Endothelial cell of umbilical vein (primary cell): ENCODE results near the gene GBP3. TPM values are rescaled to one million over a fixed set of nuclear protein-coding genes. Genes with fewer than 3 reads are reported as not detected.
A peak's percentile ranks its signal among the peaks of the same experiment; 100 is the strongest.

Experiments
- BruUV-seq: library from RNA; stranded (reverse); fragments of 400-500 nt; replicated peaks from 2 replicates; lab custom pipeline; 2021; lab: Mats Ljungman, UMichigan
- CTCF ChIA-PET: fragments of 300-600, 350-600 bp; sonication (Branson Sonifier 250); formaldehyde crosslinking; loops from one replicate; lab custom pipeline; 2021; ENCODE audit warnings: antibody characterized with exemption, inconsistent platforms; lab: Charles Lee
- POLR2A ChIA-PET: fragments of 300-600, 350-600 bp; sonication (Branson Sonifier 250); formaldehyde crosslinking; loops from one replicate; lab custom pipeline; 2021; ENCODE audit warnings: antibody characterized with exemption, inconsistent platforms; lab: Charles Lee
- DNase-seq: peaks from one replicate; pipeline ENCODE4 v3.0.0-alpha.2; 2011; ENCODE audit warnings: low read depth, low spot score
- FAIRE-seq: peaks from 2 replicates; lab custom pipeline; 2011; peaks lifted over from hg19 to GRCh38; lab: Jason Lieb, UNC
- H2AFZ ChIP-seq: 2 replicates; pipeline ENCODE4 v1.6.0; 2012; ENCODE audit warnings: low read depth, low read length, control low read depth, inconsistent platforms
- H3K27ac ChIP-seq: 2 replicates; pipeline ENCODE4 v1.5.1; 2011; ENCODE audit warnings: low read depth, mild to moderate bottlenecking, control low read depth, low read length, moderate library complexity; ENCODE audit not compliant: insufficient read depth
- H3K27me3 ChIP-seq, 2 experiments: 2 replicates each; pipeline versions ENCODE4 v1.6.0 to v1.6.1; 2011; ENCODE audit warnings: low read length in 2 of 2, mixed read lengths in 1 of 2; ENCODE audit not compliant: control insufficient read depth in 2 of 2, insufficient read depth in 2 of 2
- H3K36me3 ChIP-seq, 2 experiments: 2 replicates in 1 of 2; 3 replicates in 1 of 2; pipeline ENCODE4 v1.5.1; 2011; ENCODE audit warnings: low read length in 2 of 2, mild to moderate bottlenecking in 1 of 2, moderate library complexity in 1 of 2; ENCODE audit not compliant: control insufficient read depth in 2 of 2, insufficient read depth in 2 of 2; ENCODE audit errors: extremely low read depth in 1 of 2
- H3K4me1 ChIP-seq: 3 replicates; pipeline ENCODE4 v1.5.1; 2011; ENCODE audit warnings: mild to moderate bottlenecking, low read length; ENCODE audit not compliant: control insufficient read depth, insufficient read depth; ENCODE audit errors: extremely low read depth
- H3K4me2 ChIP-seq: 2 replicates; pipeline ENCODE4 v1.6.1; 2011; ENCODE audit warnings: low read length, control low read depth, mixed read lengths; ENCODE audit not compliant: insufficient read depth
- H3K4me3 ChIP-seq, 3 experiments: fragments of 200-600 bp in 1 of 3; sonication (generic), shearing (Covaris generic) in 1 of 3; replicated peaks in 1 of 3; 2 replicates each; pipeline ENCODE4 v1.5.1; 2011 to 2016; ENCODE audit warnings: control low read depth in 3 of 3, low read length in 3 of 3, mild to moderate bottlenecking in 2 of 3, inconsistent platforms in 1 of 3, low read depth in 1 of 3, moderate library complexity in 1 of 3; ENCODE audit not compliant: insufficient read depth in 1 of 3
- H3K79me2 ChIP-seq: 2 replicates; pipeline ENCODE4 v1.6.0; 2012; ENCODE audit warnings: low read length, inconsistent platforms; ENCODE audit not compliant: control insufficient read depth, insufficient read depth
- H3K9ac ChIP-seq: replicated peaks from 2 replicates; pipeline ENCODE3; 2011; ENCODE audit warnings: low read length, control low read depth; ENCODE audit not compliant: insufficient read depth; ENCODE audit errors: extremely low read depth
- H3K9me1 ChIP-seq: replicated peaks from 3 replicates; pipeline ENCODE4 v1.6.0; 2011; ENCODE audit warnings: mild to moderate bottlenecking, low read length; ENCODE audit not compliant: control insufficient read depth, insufficient read depth; ENCODE audit errors: extremely low read depth
- H3K9me3 ChIP-seq: replicated peaks from 2 replicates; pipeline ENCODE4 v1.5.1; 2012; ENCODE audit warnings: low read length, inconsistent platforms; ENCODE audit not compliant: control insufficient read depth, insufficient read depth
- H4K20me1 ChIP-seq: replicated peaks from 2 replicates; pipeline ENCODE3; 2011; ENCODE audit warnings: mild to moderate bottlenecking, low read length; ENCODE audit not compliant: control insufficient read depth, insufficient read depth; ENCODE audit errors: extremely low read depth
- EZH2 ChIP-seq: IDR thresholded peaks from 2 replicates; pipeline ENCODE4 v1.6.1; 2012; ENCODE audit warnings: borderline replicate concordance, low read depth, mild to moderate bottlenecking, moderate library complexity, low read length, inconsistent platforms; ENCODE audit not compliant: severe bottlenecking
- GATA2 ChIP-seq: IDR thresholded peaks from 2 replicates; pipeline ENCODE4 v1.7.0; 2011; ENCODE audit warnings: low read depth, mild to moderate bottlenecking, moderate library complexity, mixed read lengths, low read length; ENCODE audit not compliant: insufficient read length, insufficient read depth
- JUN ChIP-seq: IDR thresholded peaks from 2 replicates; pipeline ENCODE4 v1.6.1; 2011; ENCODE audit warnings: borderline replicate concordance, low read depth; ENCODE audit not compliant: insufficient read length, insufficient read depth
- MYC ChIP-seq: IDR thresholded peaks from one replicate; pipeline ENCODE4 v1.6.1; 2011; ENCODE audit warnings: mild to moderate bottlenecking, low read depth, low read length
- POLR2A ChIP-seq: IDR thresholded peaks from 2 replicates; pipeline ENCODE4 v1.6.1; 2012; ENCODE audit warnings: low read depth, mild to moderate bottlenecking, control low read depth, low read length
- POLR2AphosphoS5 ChIP-seq: IDR thresholded peaks from 2 replicates; pipeline ENCODE4 v1.6.1; 2012; ENCODE audit warnings: low read depth, mild to moderate bottlenecking, control low read depth, low read length, moderate library complexity; ENCODE audit not compliant: insufficient read depth
- dilution Hi-C: fragments of 300-500 bp; cut with MboI; formaldehyde crosslinking; loops from one replicate; pipeline ENCODE4 v1.15.0; 2019; ENCODE audit warnings: low sequenced_read_pairs; ENCODE audit not compliant: extremely low pct_ligation_motif_present
- intact Hi-C: fragments of 100-400 bp; cut with micrococcal nuclease; formaldehyde crosslinking; loops from one replicate; pipeline ENCODE4 v1.10.0; 2022
- polyA plus RNA-seq, 4 experiments: library from polyadenylated mRNA; depleted of rRNA in 3 of 4; stranded (reverse) in 3 of 4; unstranded in 1 of 4; fragments of >200 nt; gene quantifications; 2 replicates each; pipeline versions ENCODE4 v1.2.1 to v1.2.3, GENCODE V29; 2011 to 2012; ENCODE audit warnings: missing spikeins in 1 of 4
- total RNA-seq: library from RNA; stranded (reverse); gene quantifications from 2 replicates; pipeline ENCODE4 v1.2.3, GENCODE V29; 2021
- TF ChIP-seq, protein P1 (sequence below): IDR thresholded peaks from 2 replicates; pipeline ENCODE4 v1.6.1; 2011; ENCODE audit not compliant: insufficient read depth, insufficient read length

The GBP3 gene
- total and polyA plus RNA-seq, 2 donors (not counting 3 experiments of a cell fraction or from before 2014, with no cell fraction given): 5.7 to 7.3 TPM

DNA sequence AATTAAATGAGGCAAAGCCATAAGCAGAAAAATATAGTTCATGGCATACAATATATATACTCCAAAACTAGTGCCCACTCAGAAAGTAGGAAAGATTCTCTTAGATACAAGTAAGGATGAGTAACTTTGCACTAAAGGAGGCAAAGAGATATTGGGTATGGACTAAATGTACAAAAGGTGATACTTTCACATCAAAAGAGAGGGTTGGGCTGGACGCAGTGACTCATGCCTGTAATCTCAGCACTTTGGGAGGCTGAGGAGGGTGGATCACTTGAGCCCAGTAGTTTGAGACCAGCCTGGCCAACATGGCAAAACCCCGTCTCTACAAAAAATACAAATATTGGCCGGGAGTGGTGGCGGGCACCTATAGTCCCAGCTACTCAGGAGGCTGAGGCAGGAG lies 37.0 kb downstream of the GBP3 start:
- no peak for TF ChIP-seq POLR2AphosphoS5
- no peak for TF ChIP-seq POLR2A
- no peak for TF ChIP-seq EZH2
- no peak for TF ChIP-seq MYC
- no peak for TF ChIP-seq JUN
- no peak for TF ChIP-seq GATA2
- TF ChIP-seq, protein P1, sequence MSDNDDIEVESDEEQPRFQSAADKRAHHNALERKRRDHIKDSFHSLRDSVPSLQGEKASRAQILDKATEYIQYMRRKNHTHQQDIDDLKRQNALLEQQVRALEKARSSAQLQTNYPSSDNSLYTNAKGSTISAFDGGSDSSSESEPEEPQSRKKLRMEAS: no peak
- peak overlapping the region; percentile 34 for H3K27ac ChIP-seq
- CTCF ChIA-PET: interaction anchor here (0.8 to 3.3 kb wide), 7 partner anchors 12 to 498 kb away, joined by 3 to 36 read pairs (median 9); partner anchors contain the start of genes GBP1 and GBP3

DNA sequence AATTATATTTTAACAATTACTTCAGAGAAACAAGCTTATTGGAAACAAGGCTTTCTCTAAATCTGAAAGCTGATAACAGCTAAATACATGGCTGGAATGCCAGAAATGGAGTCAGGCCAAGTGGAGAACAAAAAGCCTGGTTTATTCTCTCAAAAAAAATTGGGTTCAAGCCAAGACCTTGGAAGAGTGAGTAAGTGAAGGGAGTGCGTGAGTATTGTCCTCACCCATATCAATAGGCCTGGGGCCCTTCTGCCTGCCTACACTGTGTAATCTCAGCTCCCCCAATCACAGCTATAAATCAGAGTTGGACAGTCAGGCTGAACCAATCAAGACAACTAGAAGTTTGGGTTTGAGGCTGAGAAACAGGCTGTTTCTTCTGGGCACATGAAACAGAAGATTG lies 37.6 kb downstream of the GBP3 start:
- dilution Hi-C loops: no loop called here
- Histone ChIP-seq H3K9me1 (peaks cover 4% of the 10 kb centered on the region), H3K9me3 (no peaks in the 10 kb centered on the region), H3K4me1 (peaks cover 19% of the 10 kb centered on the region), H3K79me2 (peaks cover 39% of the 10 kb centered on the region), H4K20me1 (no peaks in the 10 kb centered on the region), H3K4me3 (no peak overlapping the region), H3K4me2 (peak overlapping the region; percentile 60), H3K36me3 (no peaks in the 10 kb centered on the region), H3K9ac (peak overlapping the region; percentile 40), H2AFZ (peak overlapping the region; percentile 1), H3K27ac (peak overlapping the region; percentile 34), H3K27me3 (no peaks in the 10 kb centered on the region)
- FAIRE-seq: peak; percentile 94
- intact Hi-C loops: no loop called here
- ChIA-PET CTCF (interaction anchor here (0.7 to 3.3 kb wide), 18 partner anchors 12 to 924 kb away, joined by 3 to 36 read pairs (median 6); partner anchors contain the start of genes GBP1 and GBP3), POLR2A (interaction anchor here (0.6 kb wide), 2 partner anchors 79 to 94 kb away, joined by 3 to 4 read pairs; no protein-coding TSS in a partner anchor)
- no TSS peak for BruUV-seq
- peak; percentile 18 for TF ChIP-seq POLR2AphosphoS5
- no peak for TF ChIP-seq POLR2A
- TF ChIP-seq, protein P1: no peak
- TF ChIP-seq JUN: peak; percentile 43
- TF ChIP-seq GATA2: no peak
- DNase-seq: peak; percentile 93

More for the DNA sequence above, 37.0 kb downstream of the GBP3 start:
- Histone ChIP-seq H4K20me1 (no peaks in the 10 kb centered on the region), H3K9ac (no peak overlapping the region), H3K9me3 (no peaks in the 10 kb centered on the region), H3K9me1 (peaks cover 4% of the 10 kb centered on the region), H3K4me2 (no peak overlapping the region), H2AFZ (no peak overlapping the region), H3K4me1 (peaks cover 19% of the 10 kb centered on the region), H3K36me3 (no peaks in the 10 kb centered on the region), H3K27me3 (no peaks in the 10 kb centered on the region), H3K4me3 (no peak overlapping the region), H3K79me2 (peaks cover 44% of the 10 kb centered on the region)
- dilution Hi-C loops: no loop called here
- FAIRE-seq: no peak
- DNase-seq: no peak
- intact Hi-C loops: no loop called here
- POLR2A ChIA-PET: no interaction called here
- no TSS peak for BruUV-seq
